ENCODE measurements around the gene FAM227A.
A peak's percentile ranks its signal among the peaks of the same experiment; 100 is the strongest.

The FAM227A gene

GRCh38 chr22:38700270-38700788 lies 44.1 kb upstream of the FAM227A start:
- TF ChIP-seq TCF12 (IDR thresholded peaks at IDR 0.05; ENCODE audit: low read depth) (peak; percentile 2; the same call in 1 of the 2 replicates), USF1 (IDR thresholded peaks at IDR 0.05) (no peak), TAF1 (IDR thresholded peaks at IDR 0.05; ENCODE audit: low read depth) (peak; percentile 46; the same call in 1 of the 2 replicates), MAX (IDR thresholded peaks at IDR 0.05) (peak; percentile 68; the same call in 1 of the 2 replicates), ZBTB7A (IDR thresholded peaks at IDR 0.05; ENCODE audit: low read depth) (peak; percentile 29; the same call in 1 of the 2 replicates), FOXM1 (IDR thresholded peaks at IDR 0.05; ENCODE audit: borderline replicate concordance, low read depth) (no peak), RAD21 (IDR thresholded peaks at IDR 0.05; ENCODE audit: low read depth) (no peak), EGR1 (IDR thresholded peaks at IDR 0.05) (0 out of 2 replicates have a peak, but pooled peaks have one; percentile 5), REST (IDR thresholded peaks at IDR 0.05; ENCODE audit: low read depth) (no peak)

- TF ChIP-seq ZBTB7A (IDR thresholded peaks at IDR 0.05; ENCODE audit: low read depth) = no peak
- no peak for TF ChIP-seq USF1 (IDR thresholded peaks at IDR 0.05)
- no peak for TF ChIP-seq FOXM1 (IDR thresholded peaks at IDR 0.05; ENCODE audit: borderline replicate concordance, low read depth)
- TF ChIP-seq TCF12 (IDR thresholded peaks at IDR 0.05; ENCODE audit: low read depth) = no peak
- TF ChIP-seq RAD21 (IDR thresholded peaks at IDR 0.05; ENCODE audit: low read depth) = no peak
- no peak for TF ChIP-seq EP300 (IDR thresholded peaks at IDR 0.05; ENCODE audit: borderline replicate concordance)
- TF ChIP-seq EGR1 (IDR thresholded peaks at IDR 0.05) = no peak
- no peak for TF ChIP-seq YY1 (IDR thresholded peaks at IDR 0.05; ENCODE audit: low read depth)
- TF ChIP-seq TEAD4 (IDR thresholded peaks at IDR 0.05) = no peak
These were observed 43.6 kb upstream of the FAM227A start for GRCh38 chr22:38699784-38700183.

GRCh38 chr22:38699143-38699542 lies 43.0 kb upstream of the FAM227A start:
- TF ChIP-seq TEAD4 (IDR thresholded peaks at IDR 0.05) = no peak
- TF ChIP-seq REST (IDR thresholded peaks at IDR 0.05; ENCODE audit: low read depth) = no peak

GRCh38 chr22:38698407-38699094 lies 42.4 kb upstream of the FAM227A start:
- TF ChIP-seq TEAD4 (IDR thresholded peaks at IDR 0.05) (no peak), CEBPB (IDR thresholded peaks at IDR 0.05) (no peak), TCF12 (IDR thresholded peaks at IDR 0.05; ENCODE audit: low read depth) (no peak), REST (IDR thresholded peaks at IDR 0.05; ENCODE audit: low read depth) (no peak), NFIC (IDR thresholded peaks at IDR 0.05) (no peak), USF1 (IDR thresholded peaks at IDR 0.05) (no peak)
